Measurements from ENCODE around the gene LUZP4.

Gene LUZP4, protein sequence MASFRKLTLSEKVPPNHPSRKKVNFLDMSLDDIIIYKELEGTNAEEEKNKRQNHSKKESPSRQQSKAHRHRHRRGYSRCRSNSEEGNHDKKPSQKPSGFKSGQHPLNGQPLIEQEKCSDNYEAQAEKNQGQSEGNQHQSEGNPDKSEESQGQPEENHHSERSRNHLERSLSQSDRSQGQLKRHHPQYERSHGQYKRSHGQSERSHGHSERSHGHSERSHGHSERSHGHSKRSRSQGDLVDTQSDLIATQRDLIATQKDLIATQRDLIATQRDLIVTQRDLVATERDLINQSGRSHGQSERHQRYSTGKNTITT

DNA sequence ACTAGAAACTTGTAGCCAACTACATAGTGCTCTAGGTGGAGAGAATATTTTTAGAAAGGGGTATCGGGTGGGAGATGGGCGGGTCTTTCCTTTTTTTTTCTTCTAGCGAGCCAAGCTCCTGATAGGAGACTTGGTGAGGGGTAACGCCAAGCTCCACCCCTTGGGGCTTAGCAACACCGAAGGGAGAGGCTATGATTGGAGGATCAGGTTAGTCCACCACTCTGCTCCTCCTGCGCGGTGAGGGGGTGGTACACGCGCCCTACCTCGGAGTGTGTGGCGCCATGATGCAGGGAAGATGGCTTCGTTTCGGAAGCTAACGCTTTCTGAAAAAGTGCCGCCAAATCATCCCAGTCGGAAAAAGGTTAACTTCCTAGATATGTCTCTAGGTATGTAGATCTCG lies at the start of gene LUZP4:
Gene LUZP4, plus strand, starts transcription at position 251 of the 400 bp plus-strand sequence. Its CDS starts 45 bp downstream, at position 296.
- TF ChIP-seq, protein P1, sequence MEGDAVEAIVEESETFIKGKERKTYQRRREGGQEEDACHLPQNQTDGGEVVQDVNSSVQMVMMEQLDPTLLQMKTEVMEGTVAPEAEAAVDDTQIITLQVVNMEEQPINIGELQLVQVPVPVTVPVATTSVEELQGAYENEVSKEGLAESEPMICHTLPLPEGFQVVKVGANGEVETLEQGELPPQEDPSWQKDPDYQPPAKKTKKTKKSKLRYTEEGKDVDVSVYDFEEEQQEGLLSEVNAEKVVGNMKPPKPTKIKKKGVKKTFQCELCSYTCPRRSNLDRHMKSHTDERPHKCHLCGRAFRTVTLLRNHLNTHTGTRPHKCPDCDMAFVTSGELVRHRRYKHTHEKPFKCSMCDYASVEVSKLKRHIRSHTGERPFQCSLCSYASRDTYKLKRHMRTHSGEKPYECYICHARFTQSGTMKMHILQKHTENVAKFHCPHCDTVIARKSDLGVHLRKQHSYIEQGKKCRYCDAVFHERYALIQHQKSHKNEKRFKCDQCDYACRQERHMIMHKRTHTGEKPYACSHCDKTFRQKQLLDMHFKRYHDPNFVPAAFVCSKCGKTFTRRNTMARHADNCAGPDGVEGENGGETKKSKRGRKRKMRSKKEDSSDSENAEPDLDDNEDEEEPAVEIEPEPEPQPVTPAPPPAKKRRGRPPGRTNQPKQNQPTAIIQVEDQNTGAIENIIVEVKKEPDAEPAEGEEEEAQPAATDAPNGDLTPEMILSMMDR (IDR thresholded peaks at IDR 0.05), result no peak

DNA sequence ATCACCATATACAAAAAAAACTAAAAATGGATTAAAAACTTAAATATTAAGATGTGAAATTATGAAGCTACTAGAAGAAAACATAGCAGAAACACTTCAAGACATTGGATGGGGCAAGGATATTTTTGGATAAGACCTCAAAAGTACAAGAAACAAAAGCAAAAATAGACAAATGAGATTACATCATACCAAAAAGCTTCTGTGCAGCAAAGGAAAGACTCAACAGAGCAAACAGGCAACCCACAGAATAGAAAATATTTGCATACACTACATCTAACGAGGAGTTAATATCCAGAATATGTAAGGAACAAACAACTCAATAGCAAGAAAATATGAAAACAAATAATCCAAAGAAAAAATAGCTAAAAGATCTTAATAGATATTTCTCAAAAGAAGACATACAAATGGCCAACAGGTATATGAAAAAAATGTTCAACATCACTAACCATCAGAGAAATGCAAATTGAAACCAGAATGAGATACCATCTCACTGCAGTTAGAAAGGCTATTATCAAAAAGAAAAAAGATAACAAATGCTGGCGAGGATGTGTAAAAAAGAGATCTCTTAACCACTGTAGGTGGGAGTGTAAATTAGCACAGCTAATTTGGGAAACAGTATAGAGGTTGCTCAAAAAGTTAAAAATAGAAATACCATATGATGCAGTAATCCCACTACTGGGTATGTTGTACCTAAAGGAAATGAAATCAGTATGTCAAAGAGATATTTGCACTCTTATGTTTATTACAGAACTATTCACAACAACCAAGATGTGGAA lies 37.9 kb upstream of the LUZP4 start:
- TF ChIP-seq, protein P1 (IDR thresholded peaks at IDR 0.05), result no peak

DNA sequence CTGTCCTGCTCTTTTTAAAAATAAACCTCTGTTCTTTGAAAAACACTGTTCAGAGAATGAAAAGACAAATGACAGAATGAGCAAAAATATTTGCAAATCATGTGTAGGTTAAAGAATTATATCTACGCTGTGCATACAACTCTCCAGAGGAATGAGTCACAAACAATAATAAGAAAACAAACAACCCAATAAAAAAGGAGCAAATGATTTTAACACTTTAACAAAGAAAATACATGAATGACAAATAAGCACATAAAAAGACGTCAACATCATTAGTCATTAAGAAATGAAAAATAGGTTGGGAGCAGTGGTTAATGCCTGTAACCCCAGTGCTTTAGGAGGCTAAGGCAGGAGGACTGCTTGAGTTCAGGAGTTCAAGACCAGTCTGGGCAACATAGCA lies 34.5 kb upstream of the LUZP4 start:
- TF ChIP-seq, protein P1 (IDR thresholded peaks at IDR 0.05), result no peak

DNA sequence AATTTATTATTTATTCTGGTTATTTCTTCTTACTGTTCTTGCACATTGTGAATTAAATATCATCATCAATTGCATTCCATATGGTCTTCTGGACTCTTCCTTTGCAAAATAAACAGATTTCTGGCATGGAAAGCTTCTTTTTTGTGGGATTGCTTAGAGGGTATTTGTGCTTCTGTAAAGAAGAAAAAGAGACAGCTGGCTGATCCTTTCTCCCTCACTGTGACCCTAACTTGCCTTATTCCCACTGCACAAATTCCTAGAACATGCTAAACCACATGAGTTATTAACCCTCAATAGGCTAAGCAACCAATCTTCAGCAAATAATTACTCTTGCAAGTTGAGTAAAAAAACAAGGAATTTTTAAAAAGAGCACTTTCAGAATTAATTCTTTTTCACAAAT lies 31.8 kb upstream of the LUZP4 start:
- TF ChIP-seq, protein P1 (IDR thresholded peaks at IDR 0.05), result no peak

DNA sequence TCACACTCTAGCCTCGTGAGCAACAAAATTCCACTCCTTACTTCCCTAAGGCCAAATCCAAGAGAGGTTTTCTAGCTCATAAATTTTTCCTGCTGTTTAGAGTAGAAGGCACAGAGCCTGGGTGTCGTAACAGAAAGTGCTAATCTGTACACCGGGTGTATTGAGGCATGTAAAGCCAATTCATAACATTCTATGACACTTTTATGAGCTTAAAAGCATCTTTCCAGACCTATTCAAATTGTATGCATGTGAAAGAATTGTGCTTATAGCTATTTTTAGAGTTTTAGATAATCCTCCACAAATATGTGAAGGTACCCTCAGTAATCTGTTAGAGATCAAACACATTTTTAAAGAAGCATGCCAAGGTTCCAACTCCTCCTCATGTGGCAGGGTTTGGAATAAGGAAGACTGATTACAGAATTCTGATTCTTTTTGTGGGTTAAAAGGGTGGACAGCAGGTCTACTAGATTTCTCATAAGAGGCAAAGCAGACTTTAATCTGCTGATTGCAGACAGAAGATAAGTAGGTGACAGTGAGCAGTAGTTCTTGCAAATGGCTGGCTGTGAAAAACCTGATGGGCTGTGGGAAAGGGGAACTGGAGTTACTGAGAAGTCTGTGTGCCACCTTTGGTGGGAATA lies 30.2 kb upstream of the LUZP4 start:
- TF ChIP-seq, protein P1 (IDR thresholded peaks at IDR 0.05), result no peak

DNA sequence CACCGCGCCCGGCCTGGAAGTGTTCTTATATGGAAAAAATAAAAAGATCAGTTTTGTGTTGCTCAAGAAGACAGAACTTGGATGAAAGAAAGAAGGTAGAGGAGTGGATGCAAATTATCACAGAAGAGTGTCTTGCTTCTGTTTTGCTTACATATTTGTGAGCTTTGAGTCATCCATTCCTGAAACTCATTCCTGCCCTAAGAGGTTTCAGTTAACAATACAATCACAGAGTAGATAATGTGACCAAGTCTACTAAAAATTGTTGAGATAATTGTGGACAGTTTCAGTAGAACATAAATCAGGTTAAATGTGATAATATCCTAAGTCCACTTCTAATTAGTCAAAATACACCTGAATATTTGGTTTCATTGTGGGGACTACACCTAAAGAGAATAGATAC lies 29.2 kb upstream of the LUZP4 start:
- TF ChIP-seq, protein P1 (IDR thresholded peaks at IDR 0.05), result no peak

DNA sequence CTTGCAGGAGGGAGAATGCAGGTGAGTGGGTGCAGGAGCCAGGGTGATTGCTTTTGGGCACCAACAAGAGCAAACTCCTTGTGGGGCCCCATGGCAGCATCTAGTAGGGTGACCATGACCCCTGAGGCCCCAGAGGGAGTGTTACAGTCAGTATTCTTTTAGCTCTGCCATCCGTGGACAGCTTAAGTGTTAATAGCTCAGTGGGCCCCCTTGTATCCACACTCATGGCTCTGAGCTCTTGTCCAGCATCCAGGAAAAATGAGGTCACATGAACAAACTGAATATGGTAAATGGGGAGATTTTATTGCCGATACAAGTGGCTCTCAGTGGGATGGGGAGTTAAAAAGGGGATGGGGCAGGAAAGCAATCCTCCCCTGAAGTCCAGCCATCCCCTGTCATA lies 28.4 kb upstream of the LUZP4 start:
- TF ChIP-seq, protein P1 (IDR thresholded peaks at IDR 0.05), result no peak
